RWPE2 (cell line): ENCODE results near the gene GSTCD.
"Not testable (repeated sequence)": the region's sequence is repeated elsewhere in the genome, so short reads cannot be mapped to it uniquely, and the experiment has no call there.

Experiments used
- ATAC-seq: fragments of 200-7000 bp; cut with Tn5 transposase; 3 replicates; pipeline ENCODE4 v1.9.1; 2021; ENCODE audit warnings: low read depth
- DNase-seq: peaks from one replicate; pipeline ENCODE4 v3.0.0-alpha.2; 2020; ENCODE audit warnings: low spot score
- H3K27ac ChIP-seq: fragments of 450-650 bp; 2 replicates; pipeline ENCODE4 v1.5.1; 2017; ENCODE audit warnings: mild to moderate bottlenecking; ENCODE audit not compliant: poor library complexity, severe bottlenecking
- H3K27me3 ChIP-seq: fragments of 250-450 bp; sonication (Bioruptor Pico); 2 replicates; pipeline ENCODE4 v1.5.1; 2021; ENCODE audit warnings: mild to moderate bottlenecking, moderate library complexity; ENCODE audit not compliant: insufficient read depth, poor library complexity, severe bottlenecking
- H3K36me3 ChIP-seq: fragments of 250-450 bp; sonication (Bioruptor Pico); 2 replicates; pipeline ENCODE4 v1.5.1; 2020; ENCODE audit warnings: low read depth, mild to moderate bottlenecking, moderate library complexity
- H3K4me1 ChIP-seq: fragments of 250-450 bp; sonication (Bioruptor Pico); 2 replicates; pipeline ENCODE4 v1.5.1; 2021; ENCODE audit warnings: mild to moderate bottlenecking, moderate library complexity; ENCODE audit not compliant: insufficient read depth, poor library complexity, severe bottlenecking
- H3K4me3 ChIP-seq: fragments of 250-450 bp; sonication (Bioruptor Pico); 2 replicates; pipeline ENCODE4 v1.5.1; 2021; ENCODE audit warnings: mild to moderate bottlenecking, moderate library complexity; ENCODE audit not compliant: severe bottlenecking
- H3K9me3 ChIP-seq: fragments of 250-450 bp; sonication (Bioruptor Pico); 2 replicates; pipeline ENCODE4 v1.5.1; 2021; ENCODE audit warnings: mild to moderate bottlenecking, moderate library complexity; ENCODE audit not compliant: severe bottlenecking
- TF ChIP-seq, protein P1 (sequence below): fragments of 450-650 bp; IDR thresholded peaks from one replicate; pipeline ENCODE4 v1.5.1; 2017; ENCODE audit warnings: mild to moderate bottlenecking, moderate library complexity; ENCODE audit not compliant: poor library complexity, severe bottlenecking

The GSTCD gene

DNA sequence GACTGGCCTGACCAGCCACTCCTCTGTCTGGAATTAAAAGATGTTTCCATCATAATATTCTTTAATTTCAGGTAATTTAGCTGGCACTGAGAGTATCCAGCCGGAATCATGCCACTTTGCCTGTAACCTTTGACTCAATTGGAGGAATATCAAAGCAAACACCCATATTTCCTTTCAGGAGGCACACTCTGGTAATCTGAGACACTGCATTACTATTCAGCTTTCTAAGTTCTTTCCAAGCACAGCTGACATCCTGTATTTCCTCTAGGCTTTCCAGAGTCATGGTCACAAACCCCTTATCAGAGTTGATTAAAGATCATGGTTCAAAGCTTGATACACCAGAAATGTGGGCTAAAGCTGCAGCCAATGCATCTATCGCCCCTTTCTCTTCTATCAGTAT, 29.4 kb upstream of the GSTCD start:
- Histone ChIP-seq H3K27ac (no peak overlapping the region), H3K9me3 (no peaks in the 10 kb centered on the region), H3K4me1 (peaks cover 12% of the 10 kb centered on the region), H3K27me3 (no peaks in the 10 kb centered on the region), H3K4me3 (no peak overlapping the region), H3K36me3 (peaks cover 25% of the 10 kb centered on the region)
- TF ChIP-seq, protein P1, sequence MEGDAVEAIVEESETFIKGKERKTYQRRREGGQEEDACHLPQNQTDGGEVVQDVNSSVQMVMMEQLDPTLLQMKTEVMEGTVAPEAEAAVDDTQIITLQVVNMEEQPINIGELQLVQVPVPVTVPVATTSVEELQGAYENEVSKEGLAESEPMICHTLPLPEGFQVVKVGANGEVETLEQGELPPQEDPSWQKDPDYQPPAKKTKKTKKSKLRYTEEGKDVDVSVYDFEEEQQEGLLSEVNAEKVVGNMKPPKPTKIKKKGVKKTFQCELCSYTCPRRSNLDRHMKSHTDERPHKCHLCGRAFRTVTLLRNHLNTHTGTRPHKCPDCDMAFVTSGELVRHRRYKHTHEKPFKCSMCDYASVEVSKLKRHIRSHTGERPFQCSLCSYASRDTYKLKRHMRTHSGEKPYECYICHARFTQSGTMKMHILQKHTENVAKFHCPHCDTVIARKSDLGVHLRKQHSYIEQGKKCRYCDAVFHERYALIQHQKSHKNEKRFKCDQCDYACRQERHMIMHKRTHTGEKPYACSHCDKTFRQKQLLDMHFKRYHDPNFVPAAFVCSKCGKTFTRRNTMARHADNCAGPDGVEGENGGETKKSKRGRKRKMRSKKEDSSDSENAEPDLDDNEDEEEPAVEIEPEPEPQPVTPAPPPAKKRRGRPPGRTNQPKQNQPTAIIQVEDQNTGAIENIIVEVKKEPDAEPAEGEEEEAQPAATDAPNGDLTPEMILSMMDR, result no peak
- ATAC-seq (peak; percentile 80), DNase-seq (no peak)

DNA sequence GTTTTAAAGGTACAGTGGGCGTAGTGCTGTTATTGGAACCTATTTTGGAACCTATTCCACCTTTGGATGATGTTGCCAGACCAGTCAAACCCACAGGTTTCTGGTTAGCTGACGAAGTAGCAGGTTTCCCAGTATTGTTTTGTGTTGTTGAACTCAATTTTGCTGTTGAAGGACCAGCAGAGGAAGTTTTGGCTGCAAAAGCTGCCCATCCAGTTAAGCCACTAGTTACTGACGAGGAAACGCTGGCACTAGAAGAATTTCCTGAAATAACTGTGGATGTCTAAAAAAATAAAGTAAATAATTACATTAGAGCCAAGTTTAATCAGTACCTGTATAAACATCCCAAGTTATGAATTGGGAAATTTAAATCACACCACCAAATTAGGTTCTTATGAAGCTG, 25.5 kb upstream of the GSTCD start:
- H3K4me1 ChIP-seq, result peaks cover 12% of the 10 kb centered on the region
- ATAC-seq, result no peak; the same call in 2 of the 3 replicates
- TF ChIP-seq, protein P1, result no peak
- H3K4me3 ChIP-seq, result no peak overlapping the region
- no peak for DNase-seq
- H3K36me3 ChIP-seq, result peaks cover 60% of the 10 kb centered on the region
- no peak overlapping the region for H3K27ac ChIP-seq
- no peaks in the 10 kb centered on the region for H3K9me3 ChIP-seq
- no peaks in the 10 kb centered on the region for H3K27me3 ChIP-seq

- TF ChIP-seq, protein P1, result no peak
- ATAC-seq, result no peak
- no peak overlapping the region for H3K27ac ChIP-seq
- H3K4me3 ChIP-seq, result no peak overlapping the region
- no peaks in the 10 kb centered on the region for H3K27me3 ChIP-seq
- H3K9me3 ChIP-seq, result no peaks in the 10 kb centered on the region
- peaks cover 10% of the 10 kb centered on the region for H3K4me1 ChIP-seq
- peaks cover 88% of the 10 kb centered on the region for H3K36me3 ChIP-seq
- no peak for DNase-seq
Measured at GRCh38 chr4:105686571-105686970, 22.0 kb upstream of the GSTCD start.

GRCh38 chr4:105694812-105695211, 13.8 kb upstream of the GSTCD start:
- not testable (repeated sequence) for DNase-seq, H3K4me1 ChIP-seq, H3K27ac ChIP-seq, H3K4me3 ChIP-seq, ATAC-seq, H3K27me3 ChIP-seq, H3K9me3 ChIP-seq
- peaks cover 80% of the 10 kb centered on the region for H3K36me3 ChIP-seq

DNA sequence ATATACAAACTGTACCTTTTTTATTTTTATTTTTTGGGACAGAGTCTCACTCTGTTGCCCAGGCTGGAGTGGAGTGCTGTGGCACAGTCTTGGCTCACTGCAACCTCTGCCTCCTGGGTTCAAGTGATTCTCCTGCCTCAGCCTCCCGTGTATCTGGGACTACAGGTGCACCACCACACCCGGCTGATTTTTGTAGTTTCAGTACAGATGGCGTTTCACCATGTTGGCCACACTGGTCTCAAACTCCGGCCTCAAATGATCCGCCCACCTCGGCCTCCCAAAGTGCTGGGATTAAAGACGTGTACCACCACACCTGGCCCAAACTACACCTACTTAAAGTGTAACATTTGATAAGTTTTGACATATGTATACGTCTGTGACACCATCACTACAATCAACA, 12.8 kb upstream of the GSTCD start:
- not testable (repeated sequence) for ATAC-seq, H3K4me1 ChIP-seq, DNase-seq, H3K27me3 ChIP-seq, H3K9me3 ChIP-seq, H3K27ac ChIP-seq, H3K4me3 ChIP-seq
- peaks cover 70% of the 10 kb centered on the region for H3K36me3 ChIP-seq

- H3K36me3 ChIP-seq, result peaks cover 51% of the 10 kb centered on the region
- H3K9me3 ChIP-seq, result no peaks in the 10 kb centered on the region
- no peak overlapping the region for H3K27ac ChIP-seq
- ATAC-seq, result no peak
- no peaks in the 10 kb centered on the region for H3K27me3 ChIP-seq
- TF ChIP-seq, protein P1, result no peak
- no peak overlapping the region for H3K4me3 ChIP-seq
- no peak for DNase-seq
- no peaks in the 10 kb centered on the region for H3K4me1 ChIP-seq
Measured at GRCh38 chr4:105698607-105699006, 10.0 kb upstream of the GSTCD start.
